Panc1 (cell line): Measurements from ENCODE around the gene FAM3C.

Source experiments
- CTCF ChIP-seq: fragments of 450-650 bp; IDR thresholded peaks from 2 replicates; pipeline ENCODE4 v1.5.1; 2017; ENCODE audit warnings: mild to moderate bottlenecking
- POLR2AphosphoS5 ChIP-seq: IDR thresholded peaks from 2 replicates; pipeline ENCODE4 v1.6.1; 2012; ENCODE audit warnings: mild to moderate bottlenecking, low read depth, low read length, moderate library complexity
- TCF7L2 ChIP-seq: IDR thresholded peaks from 2 replicates; pipeline ENCODE4 v1.6.1; 2011; ENCODE audit warnings: mild to moderate bottlenecking, low read depth, low read length, inconsistent platforms

DNA sequence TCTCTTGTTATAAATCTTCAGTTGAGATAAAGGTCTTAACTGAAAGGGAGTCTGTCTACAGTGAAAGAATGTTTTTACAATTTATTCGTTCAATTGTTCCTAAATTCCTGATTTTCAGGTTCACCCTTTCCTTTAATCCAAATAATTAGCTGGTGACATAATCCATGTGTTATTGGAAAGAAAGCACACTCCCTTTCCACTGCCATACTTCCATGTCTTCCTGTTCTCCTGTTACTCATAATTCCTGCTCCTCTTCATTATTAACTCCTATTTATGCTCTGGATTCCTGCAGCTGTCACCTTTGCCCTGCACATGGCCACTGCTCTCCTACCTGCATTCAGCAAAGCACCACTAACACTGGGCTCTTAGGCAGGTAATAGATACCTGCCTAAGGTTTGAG is 40.0 kb upstream of the FAM3C start:
- no peak for TF ChIP-seq CTCF
- no peak for TF ChIP-seq POLR2AphosphoS5
- no peak for TF ChIP-seq TCF7L2
